SK-N-MC (cell line): ENCODE measurements around the gene PSMA6.

ENCODE experiments used
- EZH2 ChIP-seq: fragments of 200-600 bp; sonication (generic); IDR thresholded peaks from one replicate; pipeline ENCODE4 v1.6.1; 2017; ENCODE audit warnings: antibody characterized with exemption
- FOXP2 ChIP-seq: optimal IDR thresholded peaks from 2 replicates; pipeline ENCODE3; 2011; ENCODE audit warnings: mild to moderate bottlenecking, moderate library complexity; ENCODE audit not compliant: insufficient read depth; ENCODE audit errors: extremely low read length, control extremely low read depth
- POLR2AphosphoS5 ChIP-seq: IDR thresholded peaks from 2 replicates; pipeline ENCODE4 v1.6.1; 2012; ENCODE audit warnings: mild to moderate bottlenecking, low read depth, low read length, borderline replicate concordance

- TF ChIP-seq EZH2 (no peak), POLR2AphosphoS5 (no peak), FOXP2 (no peak)
Observed at GRCh38 chr14:35336494-35337268, 44.5 kb downstream of the PSMA6 start.
